IMR-90 (cell line): ENCODE data around the gene ABITRAM. TPM values are rescaled to one million over a fixed set of nuclear protein-coding genes. Genes with fewer than 3 reads are reported as not detected.

ENCODE experiments used
- ATAC-seq: fragments of 200-7000 bp; cut with Tn5 transposase; 2 replicates; pipeline ENCODE4 v1.9.1; 2020; ENCODE audit warnings: low read depth, mild to moderate bottlenecking, moderate library complexity
- BruUV-seq: library from RNA; stranded (reverse); fragments of 400-500 nt; replicated peaks from 2 replicates; lab custom pipeline; 2021; lab: Mats Ljungman, UMichigan
- CTCF ChIA-PET: fragments of 300-600 bp; formaldehyde crosslinking; extraction: SDS; loops from one replicate; lab custom pipeline; 2021; ENCODE audit warnings: antibody characterized with exemption; lab: Yijun Ruan, JAX
- POLR2A ChIA-PET: fragments of 300-600 bp; sonication (Branson Sonifier 250); formaldehyde crosslinking; loops from one replicate; lab custom pipeline; 2022; ENCODE audit warnings: antibody characterized with exemption; ENCODE audit not compliant: unreplicated experiment; lab: Charles Lee
- DNase-seq: peaks from one replicate; pipeline ENCODE4 v3.0.0; 2013
- H2AFZ ChIP-seq: replicated peaks from 2 replicates; pipeline ENCODE3; 2013; ENCODE audit warnings: low read length, mild to moderate bottlenecking; ENCODE audit not compliant: poor library complexity
- H2AK5ac ChIP-seq: 2 replicates; pipeline ENCODE4 v1.6.1; 2013; ENCODE audit warnings: low read depth, low read length, inconsistent platforms
- H2AK9ac ChIP-seq: replicated peaks from 2 replicates; pipeline ENCODE3; 2013; ENCODE audit warnings: mild to moderate bottlenecking, low read depth, low read length, moderate library complexity; ENCODE audit not compliant: poor library complexity
- H2BK120ac ChIP-seq: 2 replicates; pipeline ENCODE4 v1.6.1; 2013; ENCODE audit warnings: low read depth, low read length, inconsistent platforms
- H2BK15ac ChIP-seq: 3 replicates; pipeline ENCODE4 v1.6.1; 2013; ENCODE audit warnings: low read depth, low read length, inconsistent platforms
- H2BK20ac ChIP-seq: 2 replicates; pipeline ENCODE4 v1.6.1; 2013; ENCODE audit warnings: low read depth, mild to moderate bottlenecking, inconsistent platforms, low read length, moderate library complexity
- H2BK5ac ChIP-seq: 2 replicates; pipeline ENCODE4 v1.6.1; 2013; ENCODE audit warnings: mild to moderate bottlenecking, low read depth, low read length, inconsistent platforms; ENCODE audit not compliant: poor library complexity, severe bottlenecking
- H3K14ac ChIP-seq: replicated peaks from 2 replicates; pipeline ENCODE4 v1.6.1; 2013; ENCODE audit warnings: low read depth, low read length, inconsistent platforms
- H3K18ac ChIP-seq: 2 replicates; pipeline ENCODE4 v1.6.1; 2013; ENCODE audit warnings: low read depth, low read length, control low read depth
- H3K23ac ChIP-seq: 2 replicates; pipeline ENCODE4 v1.6.1; 2013; ENCODE audit warnings: low read depth, low read length, inconsistent platforms
- H3K27ac ChIP-seq: 2 replicates; pipeline ENCODE4 v1.5.1; 2013; ENCODE audit warnings: mild to moderate bottlenecking, control low read depth, low read length; ENCODE audit not compliant: insufficient read depth
- H3K27me3 ChIP-seq: 2 replicates; pipeline ENCODE4 v1.6.1; 2013; ENCODE audit warnings: low read length; ENCODE audit not compliant: control insufficient read depth, insufficient read depth
- H3K36me3 ChIP-seq: 2 replicates; pipeline ENCODE4 v1.6.1; 2013; ENCODE audit warnings: low read length, mixed read lengths; ENCODE audit not compliant: control insufficient read depth, insufficient read depth
- H3K4ac ChIP-seq: 2 replicates; pipeline ENCODE4 v1.6.1; 2013; ENCODE audit warnings: low read depth, low read length, inconsistent platforms
- H3K4me1 ChIP-seq: 2 replicates; pipeline ENCODE4 v1.6.1; 2013; ENCODE audit warnings: low read length, mixed read lengths; ENCODE audit not compliant: control insufficient read depth, insufficient read depth
- H3K4me2 ChIP-seq: 2 replicates; pipeline ENCODE4 v1.6.1; 2013; ENCODE audit warnings: low read depth, mild to moderate bottlenecking, control low read depth, low read length, moderate library complexity
- H3K4me3 ChIP-seq: 2 replicates; pipeline ENCODE4 v1.5.1; 2013; ENCODE audit warnings: low read depth, mild to moderate bottlenecking, control low read depth, low read length, moderate library complexity; ENCODE audit not compliant: insufficient read depth
- H3K56ac ChIP-seq: 2 replicates; pipeline ENCODE4 v1.6.1; 2013; ENCODE audit warnings: low read length, inconsistent platforms; ENCODE audit not compliant: insufficient read depth; ENCODE audit errors: extremely low read depth
- H3K79me1 ChIP-seq, 2 experiments: 2 replicates each; pipeline ENCODE4 v1.6.1; 2013; ENCODE audit warnings: low read length in 2 of 2, inconsistent platforms in 1 of 2, low read depth in 1 of 2
- H3K9ac ChIP-seq: 2 replicates; pipeline ENCODE4 v1.6.1; 2013; ENCODE audit warnings: low read depth, low read length, control low read depth
- H3K9me1 ChIP-seq: 2 replicates; pipeline ENCODE4 v1.6.1; 2013; ENCODE audit warnings: low read length, inconsistent platforms; ENCODE audit not compliant: insufficient read depth
- H3K9me3 ChIP-seq: 2 replicates; pipeline ENCODE4 v1.6.1; 2013; ENCODE audit warnings: low read length; ENCODE audit not compliant: control insufficient read depth, insufficient read depth
- H4K20me1 ChIP-seq: 2 replicates; pipeline ENCODE4 v1.6.1; 2013; ENCODE audit warnings: low read length, inconsistent platforms; ENCODE audit not compliant: insufficient read depth
- H4K5ac ChIP-seq: 2 replicates; pipeline ENCODE4 v1.6.1; 2013; ENCODE audit warnings: mild to moderate bottlenecking, low read depth, low read length, control low read depth
- H4K8ac ChIP-seq, 2 experiments: 2 replicates each; pipeline ENCODE4 v1.6.1; 2013; ENCODE audit warnings: low read depth in 2 of 2, low read length in 2 of 2, control low read depth in 1 of 2, inconsistent platforms in 1 of 2
- H4K91ac ChIP-seq: 2 replicates; pipeline ENCODE4 v1.6.1; 2013; ENCODE audit warnings: low read depth, low read length, inconsistent platforms; ENCODE audit not compliant: insufficient read depth
- BHLHE40 ChIP-seq: fragments of 150-350 bp; IDR thresholded peaks from 2 replicates; pipeline ENCODE4 v1.6.1; 2016; ENCODE audit warnings: mild to moderate bottlenecking, low read depth, low read length
- CEBPB ChIP-seq: IDR thresholded peaks from 2 replicates; pipeline ENCODE4 v1.6.1; 2012; ENCODE audit warnings: low read depth, low read length, improper control_type of control experiment
- CHD1 ChIP-seq: IDR thresholded peaks from 2 replicates; pipeline ENCODE4 v1.6.1; 2012; ENCODE audit warnings: low read depth, low read length, improper control_type of control experiment
- CTCF ChIP-seq: conservative IDR thresholded peaks from 2 replicates; pipeline ENCODE4 v1.5.1; 2012; ENCODE audit warnings: mild to moderate bottlenecking, low read depth, low read length, improper control_type of control experiment
- ELK1 ChIP-seq: fragments of 150-350 bp; IDR thresholded peaks from 2 replicates; pipeline ENCODE4 v1.6.1; 2016; ENCODE audit warnings: low read depth, mild to moderate bottlenecking, low read length, moderate library complexity, borderline replicate concordance
- FOS ChIP-seq: fragments of 150-350 bp; IDR thresholded peaks from 2 replicates; pipeline ENCODE4 v1.6.1; 2016; ENCODE audit warnings: low read depth, low read length
- MAFK ChIP-seq: IDR thresholded peaks from 2 replicates; pipeline ENCODE4 v1.6.1; 2012; ENCODE audit warnings: low read depth, low read length, improper control_type of control experiment
- MAZ ChIP-seq: IDR thresholded peaks from 2 replicates; pipeline ENCODE4 v1.6.1; 2012; ENCODE audit warnings: low read depth, mild to moderate bottlenecking, low read length, improper control_type of control experiment, moderate library complexity, borderline replicate concordance
- MXI1 ChIP-seq: IDR thresholded peaks from 2 replicates; pipeline ENCODE4 v1.6.1; 2012; ENCODE audit warnings: low read depth, mild to moderate bottlenecking, low read length, moderate library complexity, borderline replicate concordance
- NFE2L2 ChIP-seq: fragments of 150-350 bp; IDR thresholded peaks from 2 replicates; pipeline ENCODE4 v1.6.1; 2016; ENCODE audit warnings: low read depth, mild to moderate bottlenecking, low read length
- POLR2A ChIP-seq: IDR thresholded peaks from 2 replicates; pipeline ENCODE4 v1.6.1; 2012; ENCODE audit warnings: mild to moderate bottlenecking, low read depth, low read length
- RAD21 ChIP-seq: IDR thresholded peaks from 2 replicates; pipeline ENCODE4 v1.6.1; 2012; ENCODE audit warnings: low read length, improper control_type of control experiment
- RCOR1 ChIP-seq: IDR thresholded peaks from 2 replicates; pipeline ENCODE4 v1.6.1; 2012; ENCODE audit warnings: mild to moderate bottlenecking, low read length, improper control_type of control experiment; ENCODE audit not compliant: insufficient replicate concordance
- RFX5 ChIP-seq: IDR thresholded peaks from 2 replicates; pipeline ENCODE4 v1.8.0; 2012; ENCODE audit warnings: low read depth, mild to moderate bottlenecking, low read length, moderate library complexity
- SMC3 ChIP-seq: fragments of 150-350 bp; IDR thresholded peaks from 2 replicates; pipeline ENCODE4 v1.6.1; 2016; ENCODE audit warnings: low read depth, mild to moderate bottlenecking, antibody characterized with exemption, low read length, moderate library complexity
- USF2 ChIP-seq: fragments of 150-350 bp; IDR thresholded peaks from 2 replicates; pipeline ENCODE4 v1.6.1; 2017; ENCODE audit warnings: mild to moderate bottlenecking, antibody characterized with exemption, low read length, low read depth
- WGBS, 2 experiments: methylation state at CpG; one replicate each; pipeline versions ENCODE4 v1.1.5 to v1.1.7; 2013; ENCODE audit warnings: missing lambda C conversion rate in 2 of 2; ENCODE audit not compliant: insufficient read length in 1 of 2; ENCODE audit errors: extremely low coverage in 2 of 2; 5-methylcytosine and 5-hydroxymethylcytosine counted together
- dilution Hi-C: fragments of 300-500 bp; cut with HindIII; formaldehyde crosslinking; loops from one replicate; pipeline ENCODE4 v1.14.3; 2018; ENCODE audit warnings: low sequenced_read_pairs; ENCODE audit not compliant: unreplicated experiment
- in situ Hi-C: fragments of 300-500 bp; cut with MboI; formaldehyde crosslinking; loops from 3 replicates; pipeline ENCODE4 v1.14.3; 2019; ENCODE audit warnings: low sequenced_read_pairs, inconsistent platforms, mixed read lengths
- intact Hi-C: fragments of 100-400 bp; cut with micrococcal nuclease; formaldehyde crosslinking; loops from 2 replicates; pipeline ENCODE4 v1.10.0; 2022
- polyA plus RNA-seq, 3 experiments: library from polyadenylated mRNA; depleted of rRNA; stranded (reverse); fragments of >200 nt; gene quantifications; 2 replicates each; pipeline ENCODE4 v1.2.3, GENCODE V29; 2012; ENCODE audit warnings: low replicate concordance in 1 of 3
- total RNA-seq: library from RNA; depleted of rRNA; stranded (reverse); fragments of >200 nt; gene quantifications from 2 replicates; pipeline ENCODE4 v1.2.3, GENCODE V29; 2012

The ABITRAM gene
- total and polyA plus RNA-seq, 2 of the 4 experiments (the other 2 are of a cell fraction): 8.6 to 10.3 TPM

- POLR2A ChIA-PET: no interaction called here
- DNase-seq (no peak), ATAC-seq (no peak)
- no peak overlapping the region for H4K91ac ChIP-seq
- no peak overlapping the region for H3K4me3 ChIP-seq
- H3K79me1 ChIP-seq: no peaks in the 10 kb centered on the region; a peak in 1 of 4 replicates
- no peak overlapping the region for H3K14ac ChIP-seq
- no peaks in the 10 kb centered on the region for H3K4me1 ChIP-seq
- no peak overlapping the region for H2BK15ac ChIP-seq
- no peak overlapping the region for H3K56ac ChIP-seq
- H4K8ac ChIP-seq: no peak overlapping the region
- H3K4me2 ChIP-seq: no peak overlapping the region
- CTCF ChIA-PET: no interaction called here
- H2AK9ac ChIP-seq: no peak overlapping the region
- H3K18ac ChIP-seq: no peak overlapping the region
- no peaks in the 10 kb centered on the region for H3K27me3 ChIP-seq
- no peak for TF ChIP-seq USF2
- no peak for TF ChIP-seq FOS
- TF ChIP-seq RCOR1: no peak
- TF ChIP-seq CTCF: no peak
- TF ChIP-seq RFX5: no peak
- no peak for TF ChIP-seq SMC3
- no peak for TF ChIP-seq MXI1
- no peak for TF ChIP-seq ELK1
- TF ChIP-seq MAFK: no peak
- TF ChIP-seq POLR2A: no peak
- TF ChIP-seq CHD1: no peak
- TF ChIP-seq BHLHE40: no peak
- TF ChIP-seq NFE2L2: no peak
- no peak for TF ChIP-seq CEBPB
- no peak for TF ChIP-seq RAD21
- no peak for TF ChIP-seq MAZ
- H3K9me3 ChIP-seq: no peaks in the 10 kb centered on the region
- peaks cover 3% of the 10 kb centered on the region; the same call in 1 of the 2 replicates for H3K36me3 ChIP-seq
- no peak overlapping the region for H2BK20ac ChIP-seq
- H3K9me1 ChIP-seq: peaks cover 7% of the 10 kb centered on the region; the same call in 1 of the 2 replicates
- H3K27ac ChIP-seq: no peak overlapping the region
- dilution Hi-C loops: no loop called here
- no peak overlapping the region for H4K5ac ChIP-seq
- no peak overlapping the region for H3K4ac ChIP-seq
- intact Hi-C loops: no loop called here
- H3K9ac ChIP-seq: no peak overlapping the region
- no CpG with 5 or more reads among the region's 6 CpGs for WGBS, 2 experiments
- H2AFZ ChIP-seq: no peak overlapping the region
- H3K23ac ChIP-seq: no peak overlapping the region
- BruUV-seq: no TSS peak
- H2BK120ac ChIP-seq: no peak overlapping the region
- H2AK5ac ChIP-seq: no peak overlapping the region
- H2BK5ac ChIP-seq: no peak overlapping the region
- in situ Hi-C loops: no loop called here
- no peaks in the 10 kb centered on the region for H4K20me1 ChIP-seq
Observed at GRCh38 chr9:108960331-108960730, 26.1 kb downstream of the ABITRAM start.
